ENCODE measurements around the gene MYRIP. TPM values are rescaled to one million over a fixed set of nuclear protein-coding genes. Genes with fewer than 3 reads are reported as not detected.
"Not testable (repeated sequence)": the region's sequence is repeated elsewhere in the genome, so short reads cannot be mapped to it uniquely, and the experiment has no call there.

MYRIP gene
- total RNA-seq, 2 donors from 2014 or later = not detected

DNA sequence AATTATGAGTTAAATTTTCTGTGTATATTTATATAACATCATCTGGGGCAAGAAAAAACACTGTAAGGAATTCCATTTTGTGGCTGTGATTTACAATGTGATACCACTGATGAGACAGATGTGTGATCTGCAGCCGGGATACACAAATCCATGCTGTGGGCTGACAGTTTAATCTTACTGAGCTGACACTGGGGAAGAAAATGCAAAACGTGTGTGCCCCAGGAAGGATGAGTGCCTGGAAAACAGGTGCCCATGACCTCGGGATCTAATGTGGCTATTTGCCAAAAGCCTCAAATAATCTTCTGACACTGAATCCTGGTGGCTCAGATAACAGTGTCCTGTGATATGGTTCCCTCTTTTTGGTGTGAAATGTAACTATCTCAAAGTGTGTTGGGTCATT lies 10.5 kb downstream of the MYRIP start:
- H3K4me3 Mint-ChIP-seq = no peak overlapping the region
- no peaks in the 10 kb centered on the region for H3K36me3 Mint-ChIP-seq (ENCODE audit: low read depth)
- H3K9me3 Mint-ChIP-seq = no peaks in the 10 kb centered on the region
- H3K27ac Mint-ChIP-seq = no peak overlapping the region
- H3K27me3 Mint-ChIP-seq = peaks cover 6% of the 10 kb centered on the region
- H3K4me1 Mint-ChIP-seq = no peaks in the 10 kb centered on the region
- ATAC-seq (replicated peaks) = no peak

GRCh38 chr3:39833764-39834163 lies 24.4 kb downstream of the MYRIP start:
- H3K27me3 Mint-ChIP-seq = peaks cover 23% of the 10 kb centered on the region
- H3K9me3 Mint-ChIP-seq; H3K4me1 Mint-ChIP-seq; ATAC-seq (replicated peaks); H3K4me3 Mint-ChIP-seq; H3K36me3 Mint-ChIP-seq (ENCODE audit: low read depth); H3K27ac Mint-ChIP-seq: not testable (repeated sequence)

DNA sequence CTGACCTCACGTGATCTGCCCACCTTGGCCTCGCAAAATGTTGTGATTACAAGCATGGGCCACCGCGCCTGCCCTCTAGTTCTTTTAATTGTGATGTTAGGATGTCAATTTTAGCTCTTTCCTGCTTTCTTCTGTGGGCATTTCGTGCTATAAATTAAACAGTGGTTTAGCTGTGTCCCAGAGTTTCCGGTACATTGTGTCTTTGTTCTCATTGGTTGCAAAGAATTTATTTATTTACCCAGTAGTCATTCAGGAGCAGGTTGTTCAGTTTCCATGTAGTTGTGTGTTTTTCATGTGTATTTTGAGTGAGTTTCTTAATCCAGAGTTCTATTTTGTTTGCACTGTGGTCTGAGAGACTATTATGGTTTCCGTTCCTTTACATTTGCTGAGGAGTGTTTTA lies 30.1 kb downstream of the MYRIP start:
- H3K9me3 Mint-ChIP-seq = peaks cover 3% of the 10 kb centered on the region
- H3K36me3 Mint-ChIP-seq (ENCODE audit: low read depth) = no peaks in the 10 kb centered on the region
- no peak overlapping the region for H3K4me3 Mint-ChIP-seq
- peaks cover 7% of the 10 kb centered on the region for H3K27me3 Mint-ChIP-seq
- no peak for ATAC-seq (replicated peaks)
- H3K27ac Mint-ChIP-seq = no peak overlapping the region
- no peaks in the 10 kb centered on the region for H3K4me1 Mint-ChIP-seq

DNA sequence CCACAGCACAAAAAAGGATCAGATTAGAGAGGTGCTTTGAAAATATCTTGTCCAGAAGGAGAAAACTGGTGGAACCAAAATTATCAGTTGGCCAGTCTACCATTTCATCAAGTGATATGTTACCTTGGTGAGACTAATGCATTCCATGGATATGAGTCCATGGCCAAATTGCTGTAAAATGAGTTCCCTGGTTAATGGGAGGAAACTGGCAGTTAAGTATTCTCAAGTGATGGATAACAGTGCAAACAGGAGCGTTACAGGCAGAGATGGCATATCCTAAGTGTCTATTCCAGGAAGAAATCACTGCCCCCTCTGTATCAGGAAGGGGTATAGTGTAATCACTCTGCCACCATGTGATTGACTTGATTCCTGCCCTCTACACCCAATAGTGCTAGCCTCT lies 34.0 kb downstream of the MYRIP start:
- H3K27me3 Mint-ChIP-seq = peaks cover 3% of the 10 kb centered on the region
- H3K36me3 Mint-ChIP-seq (ENCODE audit: low read depth) = no peaks in the 10 kb centered on the region
- ATAC-seq (replicated peaks) = no peak
- H3K27ac Mint-ChIP-seq = no peak overlapping the region
- no peak overlapping the region for H3K4me3 Mint-ChIP-seq
- H3K9me3 Mint-ChIP-seq = peaks cover 3% of the 10 kb centered on the region
- H3K4me1 Mint-ChIP-seq = no peaks in the 10 kb centered on the region

- H3K9me3 Mint-ChIP-seq = no peaks in the 10 kb centered on the region
- ATAC-seq (replicated peaks) = no peak
- peaks cover 3% of the 10 kb centered on the region for H3K27me3 Mint-ChIP-seq
- no peaks in the 10 kb centered on the region for H3K36me3 Mint-ChIP-seq (ENCODE audit: low read depth)
- no peaks in the 10 kb centered on the region for H3K4me1 Mint-ChIP-seq
- H3K4me3 Mint-ChIP-seq = no peak overlapping the region
- no peak overlapping the region for H3K27ac Mint-ChIP-seq
Measured at GRCh38 chr3:39848365-39848764, 39.0 kb downstream of the MYRIP start.

GRCh38 chr3:39849992-39850715 lies 40.7 kb downstream of the MYRIP start:
- no peak for ATAC-seq (replicated peaks)
- Mint-ChIP-seq H3K9me3 (no peaks in the 10 kb centered on the region), H3K27me3 (peaks cover 3% of the 10 kb centered on the region), H3K27ac (no peak overlapping the region), H3K4me3 (no peak overlapping the region), H3K36me3 (ENCODE audit: low read depth) (no peaks in the 10 kb centered on the region), H3K4me1 (no peaks in the 10 kb centered on the region)

DNA sequence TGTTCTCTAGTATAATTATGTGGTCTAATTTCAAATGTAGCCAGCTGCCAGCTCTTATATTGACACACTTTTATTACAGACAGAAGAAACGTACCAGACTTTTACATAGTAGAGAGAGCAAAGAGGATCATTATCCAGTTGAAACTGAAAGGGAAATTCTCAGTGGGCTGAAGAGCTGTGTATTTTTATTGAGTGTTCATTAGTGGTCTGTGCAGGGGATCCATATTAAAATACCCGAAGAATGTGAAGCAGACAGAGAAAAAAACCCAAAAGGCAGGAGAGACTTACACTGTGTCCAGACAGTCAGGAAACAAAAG lies 41.3 kb downstream of the MYRIP start:
- H3K36me3 Mint-ChIP-seq (ENCODE audit: low read depth) = no peaks in the 10 kb centered on the region
- H3K27ac Mint-ChIP-seq = no peak overlapping the region
- H3K4me3 Mint-ChIP-seq = no peak overlapping the region
- H3K9me3 Mint-ChIP-seq = no peaks in the 10 kb centered on the region
- peaks cover 4% of the 10 kb centered on the region for H3K27me3 Mint-ChIP-seq
- ATAC-seq (replicated peaks) = no peak
- H3K4me1 Mint-ChIP-seq = no peaks in the 10 kb centered on the region

GRCh38 chr3:39855517-39855916 lies 46.1 kb downstream of the MYRIP start:
- no peaks in the 10 kb centered on the region for H3K9me3 Mint-ChIP-seq
- H3K4me1 Mint-ChIP-seq = no peaks in the 10 kb centered on the region
- no peaks in the 10 kb centered on the region for H3K36me3 Mint-ChIP-seq (ENCODE audit: low read depth)
- H3K27me3 Mint-ChIP-seq = peaks cover 4% of the 10 kb centered on the region
- H3K27ac Mint-ChIP-seq = no peak overlapping the region
- ATAC-seq (replicated peaks) = no peak
- H3K4me3 Mint-ChIP-seq = no peak overlapping the region

DNA sequence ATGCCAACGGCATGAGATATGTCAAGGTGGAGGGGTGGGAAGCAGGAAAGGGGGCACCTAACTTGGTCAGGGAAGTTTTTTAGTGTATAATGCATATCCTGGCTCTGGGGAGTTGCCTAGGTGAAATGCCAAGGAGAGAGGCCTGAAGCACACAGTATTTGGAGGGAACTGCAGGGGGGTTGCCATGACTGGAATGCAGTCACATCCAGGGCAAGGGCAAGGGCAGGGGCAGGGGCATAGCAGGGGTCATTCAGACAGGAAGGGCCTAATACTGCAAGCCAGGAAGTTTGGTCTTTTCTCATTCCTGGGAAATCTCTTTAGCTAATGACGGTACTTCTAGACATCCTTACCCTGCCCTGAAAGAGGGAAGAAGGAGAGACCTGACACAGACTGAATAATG lies 60.5 kb downstream of the MYRIP start:
- Mint-ChIP-seq H3K36me3 (ENCODE audit: low read depth) (no peaks in the 10 kb centered on the region), H3K27me3 (no peaks in the 10 kb centered on the region), H3K27ac (no peak overlapping the region), H3K4me3 (no peak overlapping the region), H3K9me3 (no peaks in the 10 kb centered on the region), H3K4me1 (no peaks in the 10 kb centered on the region)
- no peak for ATAC-seq (replicated peaks)

DNA sequence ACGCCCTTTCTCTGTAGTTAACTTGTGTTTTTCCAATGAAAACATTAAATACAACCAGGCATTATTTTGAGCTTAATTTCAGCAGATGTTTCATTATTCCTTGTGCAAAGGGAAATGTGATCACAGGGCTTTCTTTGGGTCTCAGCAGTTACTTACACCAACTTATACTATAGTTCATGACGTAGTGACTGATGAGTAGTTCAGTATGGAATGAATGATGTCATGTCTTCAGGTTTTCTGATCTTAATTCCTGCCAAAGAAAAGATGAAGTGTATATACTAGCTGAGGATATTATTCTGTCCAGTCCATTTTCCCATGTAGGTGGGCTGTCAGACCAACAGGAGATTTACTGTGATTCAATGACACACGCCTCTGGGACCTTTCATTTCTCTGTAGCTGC lies 61.3 kb downstream of the MYRIP start:
- ATAC-seq (replicated peaks) = no peak
- H3K4me3 Mint-ChIP-seq = no peak overlapping the region
- no peak overlapping the region for H3K27ac Mint-ChIP-seq
- no peaks in the 10 kb centered on the region for H3K27me3 Mint-ChIP-seq
- no peaks in the 10 kb centered on the region for H3K36me3 Mint-ChIP-seq (ENCODE audit: low read depth)
- no peaks in the 10 kb centered on the region for H3K4me1 Mint-ChIP-seq
- H3K9me3 Mint-ChIP-seq = no peaks in the 10 kb centered on the region

DNA sequence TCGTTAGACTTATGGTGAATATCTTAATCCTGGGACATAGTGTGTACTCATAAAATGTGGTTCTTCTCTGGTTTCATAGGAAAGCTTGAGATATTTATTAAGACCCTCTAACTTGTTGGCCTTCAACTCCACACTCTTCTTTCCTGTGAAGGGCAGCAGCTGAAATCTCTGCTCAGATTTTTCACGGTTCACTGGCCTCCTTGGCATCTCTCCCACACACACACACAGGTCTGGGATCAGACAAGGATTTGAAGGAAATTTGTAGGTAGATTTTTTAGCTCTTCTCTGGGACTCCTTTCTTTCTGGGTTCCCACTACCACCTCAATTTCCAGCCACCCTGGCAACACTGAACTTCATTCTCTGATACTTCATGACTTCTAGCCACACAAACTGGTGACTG lies 70.2 kb downstream of the MYRIP start:
- Mint-ChIP-seq H3K9me3 (peaks cover 8% of the 10 kb centered on the region), H3K4me3 (no peak overlapping the region), H3K4me1 (no peaks in the 10 kb centered on the region), H3K36me3 (ENCODE audit: low read depth) (no peaks in the 10 kb centered on the region), H3K27me3 (peaks cover 6% of the 10 kb centered on the region), H3K27ac (no peak overlapping the region)
- no peak for ATAC-seq (replicated peaks)

DNA sequence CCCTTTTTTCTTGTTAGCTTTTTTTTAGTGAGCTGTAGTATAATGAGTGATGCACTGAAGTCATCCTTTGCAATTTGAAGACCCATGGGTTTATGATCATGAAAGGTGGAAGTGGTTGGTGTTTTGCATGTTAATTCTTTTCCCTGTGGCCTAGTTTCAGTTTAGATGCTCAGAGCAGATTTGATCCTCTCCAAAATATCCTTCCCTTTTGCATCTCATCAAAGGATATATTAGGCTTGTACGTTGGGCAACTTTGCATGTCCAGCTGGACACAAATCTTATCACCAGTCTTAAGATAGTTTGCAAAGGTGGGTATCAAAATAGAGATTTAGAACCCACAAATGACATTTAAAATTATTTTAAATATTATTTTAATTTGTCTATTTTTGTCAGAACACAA lies 72.7 kb downstream of the MYRIP start:
- ATAC-seq (replicated peaks) = no peak
- peaks cover 6% of the 10 kb centered on the region for H3K27me3 Mint-ChIP-seq
- no peak overlapping the region for H3K4me3 Mint-ChIP-seq
- H3K27ac Mint-ChIP-seq = no peak overlapping the region
- peaks cover 4% of the 10 kb centered on the region for H3K9me3 Mint-ChIP-seq
- no peaks in the 10 kb centered on the region for H3K36me3 Mint-ChIP-seq (ENCODE audit: low read depth)
- H3K4me1 Mint-ChIP-seq = no peaks in the 10 kb centered on the region

DNA sequence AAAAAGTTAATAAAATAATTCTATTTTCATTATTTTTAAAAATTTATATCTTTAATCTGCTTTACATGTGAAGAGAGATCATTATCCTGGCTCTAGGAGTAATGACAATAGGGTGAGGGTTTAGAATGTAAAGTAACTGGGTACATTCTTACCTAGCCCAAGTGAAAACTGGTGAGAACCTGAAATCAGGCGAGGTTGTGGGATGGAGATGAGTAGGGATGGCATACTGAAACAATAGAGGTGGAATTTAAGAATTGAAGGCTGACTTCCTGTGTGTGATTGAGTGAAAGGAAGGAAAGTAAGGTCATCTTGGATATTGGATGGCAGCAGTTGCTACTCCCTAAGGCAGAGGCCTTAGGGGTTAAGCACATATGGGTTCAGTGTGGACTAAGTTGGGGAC lies 82.7 kb downstream of the MYRIP start:
- no peak overlapping the region for H3K27ac Mint-ChIP-seq
- no peak overlapping the region for H3K4me3 Mint-ChIP-seq
- no peaks in the 10 kb centered on the region for H3K9me3 Mint-ChIP-seq
- H3K36me3 Mint-ChIP-seq (ENCODE audit: low read depth) = no peaks in the 10 kb centered on the region
- H3K27me3 Mint-ChIP-seq = no peaks in the 10 kb centered on the region
- ATAC-seq (replicated peaks) = no peak
- H3K4me1 Mint-ChIP-seq = no peaks in the 10 kb centered on the region

- no peaks in the 10 kb centered on the region for H3K27me3 Mint-ChIP-seq
- no peak for ATAC-seq (replicated peaks)
- no peak overlapping the region for H3K27ac Mint-ChIP-seq
- H3K36me3 Mint-ChIP-seq (ENCODE audit: low read depth) = no peaks in the 10 kb centered on the region
- no peak overlapping the region for H3K4me3 Mint-ChIP-seq
- no peaks in the 10 kb centered on the region for H3K9me3 Mint-ChIP-seq
- no peaks in the 10 kb centered on the region for H3K4me1 Mint-ChIP-seq
Measured at GRCh38 chr3:39896184-39896583, 86.8 kb downstream of the MYRIP start.

GRCh38 chr3:39900462-39901002 lies 91.1 kb downstream of the MYRIP start:
- Mint-ChIP-seq H3K4me1 (no peaks in the 10 kb centered on the region), H3K27me3 (no peaks in the 10 kb centered on the region), H3K36me3 (ENCODE audit: low read depth) (no peaks in the 10 kb centered on the region), H3K27ac (no peak overlapping the region), H3K4me3 (no peak overlapping the region), H3K9me3 (no peaks in the 10 kb centered on the region)
- no peak for ATAC-seq (replicated peaks)

- no peaks in the 10 kb centered on the region for H3K27me3 Mint-ChIP-seq
- no peaks in the 10 kb centered on the region for H3K4me1 Mint-ChIP-seq
- ATAC-seq (replicated peaks) = no peak
- no peak overlapping the region for H3K4me3 Mint-ChIP-seq
- H3K9me3 Mint-ChIP-seq = no peaks in the 10 kb centered on the region
- no peak overlapping the region for H3K27ac Mint-ChIP-seq
- H3K36me3 Mint-ChIP-seq (ENCODE audit: low read depth) = no peaks in the 10 kb centered on the region
Measured at GRCh38 chr3:39903253-39903652, 93.8 kb downstream of the MYRIP start.

All from activated T-helper 17 cell treated with anti-CD3 and anti-CD28 coated beads, Interleukin-2, amount 50 U/mL, for 72 hours (primary cell).